ENCODE measurements around the gene TRABD2B.

Gene TRABD2B

DNA sequence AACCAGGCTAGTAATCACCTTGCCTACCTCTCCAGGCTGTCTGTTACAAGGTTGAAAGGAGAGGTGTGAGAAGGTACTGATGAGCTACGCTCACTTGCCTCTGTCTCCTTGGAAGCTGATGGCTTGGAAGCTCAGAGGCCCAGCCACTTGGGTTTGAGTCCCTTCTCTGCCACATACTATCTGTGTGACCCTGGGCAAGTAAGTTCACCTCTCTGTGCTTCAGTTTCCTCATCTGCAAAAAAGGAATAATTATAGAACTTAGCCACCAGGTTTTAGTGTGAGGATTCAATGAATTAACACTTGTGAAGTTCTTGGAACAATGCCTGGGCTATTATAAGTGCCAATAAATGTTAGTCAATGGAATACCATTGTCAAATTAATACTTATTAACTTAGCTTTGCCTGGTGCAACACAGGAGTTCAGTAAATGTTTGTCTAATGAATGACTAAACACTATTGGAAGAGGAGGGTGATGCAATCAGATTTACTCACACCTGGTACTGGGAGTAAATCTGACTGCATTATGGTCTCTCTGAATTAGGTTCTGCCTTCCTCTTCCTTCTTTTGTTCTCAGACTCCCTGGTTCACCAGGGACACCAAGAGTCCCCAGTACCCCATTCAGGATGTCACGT, 55.5 kb downstream of the TRABD2B start:
- no peak overlapping the region for H2AK5ac ChIP-seq (ENCODE audit: low read length, severe bottlenecking)

DNA sequence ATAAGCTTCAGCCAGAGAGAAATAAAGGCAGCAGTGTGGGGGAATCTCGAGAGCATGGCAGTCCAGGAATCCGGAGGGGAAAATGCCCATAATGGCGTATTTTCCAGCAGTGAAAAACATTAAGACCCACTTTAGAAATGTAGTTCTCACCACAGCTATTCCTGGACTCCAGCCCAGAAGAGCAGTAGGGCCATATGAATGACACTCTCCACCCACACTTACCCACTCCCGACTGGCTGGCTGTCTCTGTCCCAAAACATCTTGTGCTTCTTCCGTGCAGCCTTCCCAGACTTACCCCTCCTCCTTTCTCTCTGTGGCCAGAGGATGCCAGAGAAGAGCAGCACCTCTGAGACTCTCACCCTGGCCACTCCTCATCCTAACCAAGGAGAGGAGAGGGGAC, 56.4 kb downstream of the TRABD2B start:
- Histone ChIP-seq H3K27me3 (ENCODE audit: control insufficient read depth in 1 of 2, insufficient read depth in 1 of 2, low read length in 2 of 2) (peaks cover 3 to 11% of the 10 kb centered on the region in 2 experiments), H3K18ac (ENCODE audit: low read depth in 1 of 2, low read length in 2 of 2) (no peak overlapping the region), H2BK5ac (ENCODE audit: low read depth, low read length, poor library complexity, severe bottlenecking) (no peak overlapping the region), H3K27ac (ENCODE audit: low read length, poor library complexity, severe bottlenecking) (no peak overlapping the region), H4K8ac (ENCODE audit: low read length) (no peak overlapping the region), H3K79me1 (replicated peaks; ENCODE audit: low read length, poor library complexity, severe bottlenecking) (no peaks in the 10 kb centered on the region), H3K36me3 (ENCODE audit: control insufficient read depth in 1 of 2, insufficient read depth in 2 of 2, low read depth in 1 of 2, low read length in 2 of 2) (no peaks in the 10 kb centered on the region), H3K4me1 (ENCODE audit: control insufficient read depth, insufficient read depth, low read depth, low read length) (peaks cover 10% of the 10 kb centered on the region), H2AK5ac (ENCODE audit: low read length, severe bottlenecking) (no peak overlapping the region), H3K9ac (ENCODE audit: low read length) (no peak overlapping the region), H3K4me3 (ENCODE audit: insufficient read depth in 1 of 2, low read depth in 1 of 2, low read length in 2 of 2) (no peak overlapping the region), H2AFZ (ENCODE audit: low read depth, low read length) (no peak overlapping the region), H3K9me3 (ENCODE audit: control insufficient read depth, low read length) (no peaks in the 10 kb centered on the region), H2BK15ac (ENCODE audit: low read depth, poor library complexity, severe bottlenecking) (no peak overlapping the region), H4K91ac (ENCODE audit: low read length) (no peak overlapping the region), H3K23ac (ENCODE audit: low read length in 2 of 2) (no peak overlapping the region), H3K14ac (ENCODE audit: low read length in 2 of 2) (no peak overlapping the region), H2BK12ac (ENCODE audit: low read length in 2 of 2) (no peak overlapping the region), H3K4ac (ENCODE audit: low read depth in 1 of 2, low read length in 2 of 2) (no peak overlapping the region), H2BK120ac (ENCODE audit: low read depth, low read length) (no peak overlapping the region), H3K4me2 (ENCODE audit: low read length, poor library complexity, severe bottlenecking) (no peak overlapping the region)
- no peak for DNase-seq
- 68% methylated on average over 5 of the region's 5 CpGs for WGBS

More for the DNA sequence above, 55.5 kb downstream of the TRABD2B start:
- no peak overlapping the region for H2BK15ac ChIP-seq (ENCODE audit: low read depth, poor library complexity, severe bottlenecking)
- H3K27me3 ChIP-seq (ENCODE audit: control insufficient read depth in 1 of 2, insufficient read depth in 1 of 2, low read length in 2 of 2), result peaks cover 3 to 11% of the 10 kb centered on the region in 2 experiments
- DNase-seq, result no peak
- no peak overlapping the region for H3K23ac ChIP-seq (ENCODE audit: low read length in 2 of 2)
- H3K36me3 ChIP-seq (ENCODE audit: control insufficient read depth in 1 of 2, insufficient read depth in 2 of 2, low read depth in 1 of 2, low read length in 2 of 2), result no peaks in the 10 kb centered on the region
- no peak overlapping the region for H3K9ac ChIP-seq (ENCODE audit: low read length)
- H3K4me1 ChIP-seq (ENCODE audit: control insufficient read depth, insufficient read depth, low read depth, low read length), result peaks cover 10% of the 10 kb centered on the region
- WGBS, result 75% methylated on average over 2 of the region's 2 CpGs
- H2BK12ac ChIP-seq (ENCODE audit: low read length in 2 of 2), result no peak overlapping the region
- H3K4me2 ChIP-seq (ENCODE audit: low read length, poor library complexity, severe bottlenecking), result no peak overlapping the region
- H3K4me3 ChIP-seq (ENCODE audit: insufficient read depth in 1 of 2, low read depth in 1 of 2, low read length in 2 of 2), result no peak overlapping the region
- H4K8ac ChIP-seq (ENCODE audit: low read length), result no peak overlapping the region
- no peaks in the 10 kb centered on the region for H3K9me3 ChIP-seq (ENCODE audit: control insufficient read depth, low read length)
- H2BK120ac ChIP-seq (ENCODE audit: low read depth, low read length), result no peak overlapping the region
- H3K27ac ChIP-seq (ENCODE audit: low read length, poor library complexity, severe bottlenecking), result no peak overlapping the region
- H3K4ac ChIP-seq (ENCODE audit: low read depth in 1 of 2, low read length in 2 of 2), result no peak overlapping the region
- no peak overlapping the region for H2AFZ ChIP-seq (ENCODE audit: low read depth, low read length)
- H3K79me1 ChIP-seq (replicated peaks; ENCODE audit: low read length, poor library complexity, severe bottlenecking), result no peaks in the 10 kb centered on the region
- no peak overlapping the region for H3K18ac ChIP-seq (ENCODE audit: low read depth in 1 of 2, low read length in 2 of 2)
- H2BK5ac ChIP-seq (ENCODE audit: low read depth, low read length, poor library complexity, severe bottlenecking), result no peak overlapping the region
- no peak overlapping the region for H4K91ac ChIP-seq (ENCODE audit: low read length)
- no peak overlapping the region for H3K14ac ChIP-seq (ENCODE audit: low read length in 2 of 2)

DNA sequence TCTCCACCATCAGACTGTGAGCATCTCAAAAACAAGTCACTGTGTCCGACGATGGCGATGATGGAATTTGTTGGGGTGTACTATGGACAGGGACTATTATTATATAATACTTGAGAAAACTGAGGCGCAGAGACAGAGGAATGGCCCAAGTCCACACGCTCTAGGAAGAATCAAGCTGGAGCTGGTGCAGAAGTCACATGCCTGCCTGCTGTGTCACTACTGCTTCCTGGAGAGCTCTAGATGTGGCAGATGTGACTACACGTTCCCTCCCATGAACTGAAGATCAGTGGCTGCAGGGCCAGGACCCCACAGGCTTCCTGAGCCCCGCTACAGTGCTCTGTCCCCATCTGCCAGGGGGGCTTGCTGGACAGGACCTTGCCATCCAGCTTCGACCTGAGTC, 56.9 kb downstream of the TRABD2B start:
- H3K18ac ChIP-seq (ENCODE audit: low read depth in 1 of 2, low read length in 2 of 2), result no peak overlapping the region
- 74% methylated on average over 8 of the region's 8 CpGs for WGBS
- H3K79me1 ChIP-seq (replicated peaks; ENCODE audit: low read length, poor library complexity, severe bottlenecking), result no peaks in the 10 kb centered on the region

DNA sequence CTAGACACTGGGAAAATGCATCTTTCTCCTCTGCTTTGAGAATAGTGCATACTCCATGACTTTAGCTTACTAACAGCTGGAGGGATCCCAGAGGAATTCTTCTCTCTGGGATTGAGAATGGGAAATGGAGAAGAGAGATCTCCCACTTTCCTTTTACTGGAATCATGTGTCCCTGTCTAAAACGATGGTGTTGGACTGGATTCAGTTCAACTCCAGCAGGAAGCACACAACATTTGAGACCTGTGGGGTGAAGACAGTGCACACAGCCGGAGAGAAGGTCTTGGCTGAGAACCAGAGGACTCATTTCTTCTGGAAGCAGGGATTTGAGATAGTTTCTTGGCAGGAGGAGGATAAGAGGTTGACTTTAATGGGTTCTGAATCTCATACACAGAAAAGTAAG, 58.7 kb downstream of the TRABD2B start:
- Histone ChIP-seq H4K8ac (ENCODE audit: low read length) (no peak overlapping the region), H4K91ac (ENCODE audit: low read length) (no peak overlapping the region), H2BK5ac (ENCODE audit: low read depth, low read length, poor library complexity, severe bottlenecking) (no peak overlapping the region), H3K4me2 (ENCODE audit: low read length, poor library complexity, severe bottlenecking) (no peak overlapping the region), H3K18ac (ENCODE audit: low read depth in 1 of 2, low read length in 2 of 2) (no peak overlapping the region), H3K4me3 (ENCODE audit: insufficient read depth in 1 of 2, low read depth in 1 of 2, low read length in 2 of 2) (peak overlapping the region in 1 of 2 experiments; percentile 36), H3K27me3 (ENCODE audit: control insufficient read depth in 1 of 2, insufficient read depth in 1 of 2, low read length in 2 of 2) (peaks cover 0 to 11% of the 10 kb centered on the region in 2 experiments), H3K27ac (ENCODE audit: low read length, poor library complexity, severe bottlenecking) (no peak overlapping the region), H3K79me1 (replicated peaks; ENCODE audit: low read length, poor library complexity, severe bottlenecking) (no peaks in the 10 kb centered on the region), H3K14ac (ENCODE audit: low read length in 2 of 2) (no peak overlapping the region), H3K4ac (ENCODE audit: low read depth in 1 of 2, low read length in 2 of 2) (no peak overlapping the region), H3K23ac (ENCODE audit: low read length in 2 of 2) (no peak overlapping the region), H2BK120ac (ENCODE audit: low read depth, low read length) (no peak overlapping the region), H3K9me3 (ENCODE audit: control insufficient read depth, low read length) (no peaks in the 10 kb centered on the region), H2BK12ac (ENCODE audit: low read length in 2 of 2) (no peak overlapping the region), H3K9ac (ENCODE audit: low read length) (no peak overlapping the region), H3K4me1 (ENCODE audit: control insufficient read depth, insufficient read depth, low read depth, low read length) (peaks cover 11% of the 10 kb centered on the region), H2AFZ (ENCODE audit: low read depth, low read length) (no peak overlapping the region), H2BK15ac (ENCODE audit: low read depth, poor library complexity, severe bottlenecking) (no peak overlapping the region), H3K36me3 (ENCODE audit: control insufficient read depth in 1 of 2, insufficient read depth in 2 of 2, low read depth in 1 of 2, low read length in 2 of 2) (no peaks in the 10 kb centered on the region), H2AK5ac (ENCODE audit: low read length, severe bottlenecking) (no peak overlapping the region)
- WGBS, result 23% methylated on average over 2 of the region's 2 CpGs
- no peak for DNase-seq

More for the DNA sequence above, 56.9 kb downstream of the TRABD2B start:
- no peak overlapping the region for H4K91ac ChIP-seq (ENCODE audit: low read length)
- no peak overlapping the region for H2BK120ac ChIP-seq (ENCODE audit: low read depth, low read length)
- peaks cover 10% of the 10 kb centered on the region for H3K4me1 ChIP-seq (ENCODE audit: control insufficient read depth, insufficient read depth, low read depth, low read length)
- H3K4me3 ChIP-seq (ENCODE audit: insufficient read depth in 1 of 2, low read depth in 1 of 2, low read length in 2 of 2), result no peak overlapping the region
- H3K23ac ChIP-seq (ENCODE audit: low read length in 2 of 2), result no peak overlapping the region
- H4K8ac ChIP-seq (ENCODE audit: low read length), result no peak overlapping the region
- DNase-seq, result no peak
- no peak overlapping the region for H3K9ac ChIP-seq (ENCODE audit: low read length)
- no peak overlapping the region for H2BK15ac ChIP-seq (ENCODE audit: low read depth, poor library complexity, severe bottlenecking)
- no peaks in the 10 kb centered on the region for H3K36me3 ChIP-seq (ENCODE audit: control insufficient read depth in 1 of 2, insufficient read depth in 2 of 2, low read depth in 1 of 2, low read length in 2 of 2)
- H3K4me2 ChIP-seq (ENCODE audit: low read length, poor library complexity, severe bottlenecking), result no peak overlapping the region
- no peak overlapping the region for H3K14ac ChIP-seq (ENCODE audit: low read length in 2 of 2)
- H3K9me3 ChIP-seq (ENCODE audit: control insufficient read depth, low read length), result no peaks in the 10 kb centered on the region
- peaks cover 3 to 11% of the 10 kb centered on the region in 2 experiments for H3K27me3 ChIP-seq (ENCODE audit: control insufficient read depth in 1 of 2, insufficient read depth in 1 of 2, low read length in 2 of 2)
- no peak overlapping the region for H2AFZ ChIP-seq (ENCODE audit: low read depth, low read length)
- no peak overlapping the region for H3K4ac ChIP-seq (ENCODE audit: low read depth in 1 of 2, low read length in 2 of 2)
- H2BK5ac ChIP-seq (ENCODE audit: low read depth, low read length, poor library complexity, severe bottlenecking), result no peak overlapping the region
- no peak overlapping the region for H2BK12ac ChIP-seq (ENCODE audit: low read length in 2 of 2)
- H3K27ac ChIP-seq (ENCODE audit: low read length, poor library complexity, severe bottlenecking), result no peak overlapping the region
- H2AK5ac ChIP-seq (ENCODE audit: low read length, severe bottlenecking), result no peak overlapping the region
